ENCODE measurements around the gene PKD1L1. TPM values are rescaled to one million over a fixed set of nuclear protein-coding genes. Genes with fewer than 3 reads are reported as not detected.

PKD1L1 gene
- total RNA-seq, 1 experiment from 2014 or later: 0.17 TPM

- Histone ChIP-seq H3K4me2 (ENCODE audit: low read length) (no peak overlapping the region), H3K27ac (ENCODE audit: low read depth, low read length) (no peak overlapping the region)
Measured at GRCh38 chr7:47735431-47736345, 212.6 kb downstream of the PKD1L1 start.

More at GRCh38 chr7:47735431-47736345, 212.6 kb downstream of the PKD1L1 start:
- no peaks in the 10 kb centered on the region for H4K20me1 ChIP-seq (ENCODE audit: insufficient read depth)
- RAD21 ChIA-PET (ENCODE audit: low non-redundant PET in 1 of 2, low total read pairs in 2 of 2, uncharacterized antibody in 2 of 2, unreplicated experiment in 2 of 2): no interaction called here
- H3K4me1 ChIP-seq (ENCODE audit: control insufficient read depth in 1 of 2, insufficient read depth in 2 of 2, low read length in 2 of 2): no peaks in the 10 kb centered on the region
- no peak overlapping the region for H2AFZ ChIP-seq (ENCODE audit: low read depth, low read length, poor library complexity, severe bottlenecking)
- H3K9me3 ChIP-seq (ENCODE audit: control insufficient read depth in 1 of 2, insufficient read depth in 1 of 2, low read depth in 1 of 2, low read length in 2 of 2): no peaks in the 10 kb centered on the region
- CTCF ChIA-PET: no interaction called here
- POLR2A ChIA-PET: no interaction called here
- no peaks in the 10 kb centered on the region for H3K36me3 ChIP-seq (ENCODE audit: control insufficient read depth in 1 of 2, insufficient read depth in 2 of 2, low read length in 2 of 2)
- DNase-seq (ENCODE audit: low read depth, low spot score): no peak
- no peaks in the 10 kb centered on the region for H3K79me2 ChIP-seq (ENCODE audit: insufficient read depth, low read length)
- intact Hi-C loops (cut with micrococcal nuclease): no loop called here
- no peak overlapping the region for H3K4me3 ChIP-seq (replicated peaks in 1 of 2; ENCODE audit: low read depth in 1 of 2, low read length in 2 of 2)
- ATAC-seq: no peak
- TF ChIP-seq JUND (IDR thresholded peaks at IDR 0.05) (no peak), EZH2phosphoT487 (IDR thresholded peaks at IDR 0.05; ENCODE audit: borderline replicate concordance) (no peak), ELF1 (IDR thresholded peaks at IDR 0.05; ENCODE audit: borderline replicate concordance, low read depth) (no peak), REST (IDR thresholded peaks at IDR 0.05; ENCODE audit: low read depth) (no peak), MAX (IDR thresholded peaks at IDR 0.05) (no peak), CBX3 (IDR thresholded peaks at IDR 0.05; ENCODE audit: low read depth) (no peak), FOSL1 (IDR thresholded peaks at IDR 0.05; ENCODE audit: low read depth) (no peak), TCF7L2 (IDR thresholded peaks at IDR 0.05; ENCODE audit: borderline replicate concordance, extremely low read depth, insufficient read depth, insufficient read length) (no peak), ZFX (IDR thresholded peaks at IDR 0.05) (no peak), SP1 (IDR thresholded peaks at IDR 0.05; ENCODE audit: low read depth) (no peak), POLR2A (IDR thresholded peaks at IDR 0.05; ENCODE audit: borderline replicate concordance, extremely low read depth, insufficient read depth, insufficient read length) (no peak), ZNF274 (IDR thresholded peaks at IDR 0.05; ENCODE audit: low read depth, low read length) (no peak), ATF3 (IDR thresholded peaks at IDR 0.05) (no peak), EZH2 (IDR thresholded peaks at IDR 0.05) (no peak), SRF (IDR thresholded peaks at IDR 0.05; ENCODE audit: low read depth) (no peak), CEBPB (IDR thresholded peaks at IDR 0.05; ENCODE audit: low read depth) (no peak), ZBTB33 (IDR thresholded peaks at IDR 0.05; ENCODE audit: extremely low read depth, insufficient replicate concordance, low read length) (no peak), EGR1 (IDR thresholded peaks at IDR 0.05; ENCODE audit: low read depth) (no peak)
- H3K9me2 ChIP-seq (ENCODE audit: insufficient read depth): no peaks in the 10 kb centered on the region
- peaks cover 13% of the 10 kb centered on the region; the same call in 1 of the 2 replicates for H3K27me3 ChIP-seq (ENCODE audit: insufficient read depth, low read length)
- no peak overlapping the region for H3K9ac ChIP-seq (ENCODE audit: low read length)
- no TSS peak for BruUV-seq (replicated peaks)

Measured in HCT116 (cell line).